ENCODE data around the gene NLGN4X.

Gene NLGN4X

DNA sequence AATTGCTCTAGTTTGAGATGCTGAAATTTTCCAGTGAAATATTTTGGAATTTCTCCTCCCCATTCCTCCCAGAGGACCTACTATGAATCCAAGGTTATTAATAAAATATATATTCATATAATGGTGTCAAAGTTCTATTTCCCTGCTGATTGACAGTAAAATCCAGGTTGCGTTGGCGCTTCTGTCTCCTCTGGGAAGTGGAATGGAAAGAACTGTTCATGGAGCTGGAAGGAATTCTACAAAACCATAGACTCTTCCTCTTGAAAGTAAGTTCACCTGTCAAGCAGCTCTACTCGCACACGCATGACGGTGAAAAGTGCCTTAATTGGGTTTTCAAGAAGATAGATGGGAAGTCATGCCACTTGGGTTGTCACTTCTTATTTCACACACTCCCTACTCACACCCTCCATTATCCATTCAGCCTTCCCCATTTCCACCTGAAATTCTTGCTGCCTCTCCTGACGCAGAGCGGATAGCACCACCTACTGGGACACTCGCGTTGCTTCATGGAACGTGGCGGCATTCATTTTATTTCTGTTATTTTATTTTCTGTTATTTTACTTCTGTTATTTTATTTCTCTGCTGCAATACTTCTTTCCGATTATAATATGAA, 351.6 kb downstream of the NLGN4X start:
- Histone ChIP-seq H3K27me3 (ENCODE audit: control insufficient read depth, insufficient read depth, low read length) (no peaks in the 10 kb centered on the region), H3K27ac (ENCODE audit: low read depth, low read length) (no peak overlapping the region), H3K4me3 (ENCODE audit: low read depth, low read length) (no peak overlapping the region), H3K36me3 (ENCODE audit: control insufficient read depth, insufficient read depth, low read length) (no peaks in the 10 kb centered on the region), H3K4me1 (ENCODE audit: control insufficient read depth, insufficient read depth, low read length) (peaks cover 25% of the 10 kb centered on the region), H3K9me3 (ENCODE audit: control insufficient read depth, insufficient read depth, low read length) (no peaks in the 10 kb centered on the region), H3K9ac (ENCODE audit: low read depth, low read length) (no peak overlapping the region)

DNA sequence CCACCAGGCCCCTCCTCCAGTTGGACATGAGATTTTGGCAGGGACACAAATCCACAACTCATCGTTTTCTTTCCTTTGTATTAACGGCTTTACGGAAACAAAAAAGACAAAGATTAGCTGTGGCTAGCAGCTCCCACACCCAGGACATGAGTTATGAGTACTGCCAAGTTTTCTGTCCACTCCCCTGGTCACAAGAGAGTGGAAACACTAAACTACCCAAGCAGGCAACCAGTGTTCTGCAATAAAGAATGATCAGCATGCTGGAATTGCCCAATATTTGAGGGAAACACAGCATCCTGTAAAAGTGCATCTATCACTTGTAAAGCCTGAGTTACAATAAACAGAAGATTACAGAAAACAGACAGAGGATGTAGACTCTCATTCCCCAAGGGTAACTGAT, 358.4 kb downstream of the NLGN4X start:
- H3K9ac ChIP-seq (ENCODE audit: low read depth, low read length) = no peak overlapping the region
- no peak overlapping the region for H3K4me3 ChIP-seq (ENCODE audit: low read depth, low read length)
- no peak overlapping the region for H3K27ac ChIP-seq (ENCODE audit: low read depth, low read length)
- no peaks in the 10 kb centered on the region for H3K36me3 ChIP-seq (ENCODE audit: control insufficient read depth, insufficient read depth, low read length)
- peaks cover 23% of the 10 kb centered on the region for H3K4me1 ChIP-seq (ENCODE audit: control insufficient read depth, insufficient read depth, low read length)
- H3K9me3 ChIP-seq (ENCODE audit: control insufficient read depth, insufficient read depth, low read length) = no peaks in the 10 kb centered on the region
- H3K27me3 ChIP-seq (ENCODE audit: control insufficient read depth, insufficient read depth, low read length) = no peaks in the 10 kb centered on the region

DNA sequence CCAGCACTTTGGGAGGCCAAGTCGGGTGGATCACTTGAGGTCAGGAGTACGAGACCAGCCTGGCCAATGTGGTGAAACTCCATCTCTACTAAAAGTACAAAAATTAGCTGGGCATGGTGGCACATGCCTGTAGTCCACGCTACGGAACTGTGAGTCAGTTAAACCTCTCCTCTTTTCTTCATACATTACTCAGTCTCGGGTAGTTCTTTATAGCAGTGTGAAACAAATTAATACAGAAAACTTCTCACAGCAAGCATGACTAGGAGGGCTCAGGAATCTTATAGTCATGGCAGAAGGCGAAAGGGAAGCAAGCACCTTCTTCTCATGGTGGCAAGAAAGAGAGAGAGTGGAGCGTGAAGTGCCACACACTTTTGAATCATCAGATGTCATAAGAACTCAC, 358.9 kb downstream of the NLGN4X start:
- Histone ChIP-seq H3K9ac (ENCODE audit: low read depth, low read length) (no peak overlapping the region), H3K27ac (ENCODE audit: low read depth, low read length) (no peak overlapping the region), H3K4me1 (ENCODE audit: control insufficient read depth, insufficient read depth, low read length) (peaks cover 23% of the 10 kb centered on the region), H3K4me3 (ENCODE audit: low read depth, low read length) (no peak overlapping the region), H3K36me3 (ENCODE audit: control insufficient read depth, insufficient read depth, low read length) (no peaks in the 10 kb centered on the region), H3K9me3 (ENCODE audit: control insufficient read depth, insufficient read depth, low read length) (no peaks in the 10 kb centered on the region), H3K27me3 (ENCODE audit: control insufficient read depth, insufficient read depth, low read length) (no peaks in the 10 kb centered on the region)

DNA sequence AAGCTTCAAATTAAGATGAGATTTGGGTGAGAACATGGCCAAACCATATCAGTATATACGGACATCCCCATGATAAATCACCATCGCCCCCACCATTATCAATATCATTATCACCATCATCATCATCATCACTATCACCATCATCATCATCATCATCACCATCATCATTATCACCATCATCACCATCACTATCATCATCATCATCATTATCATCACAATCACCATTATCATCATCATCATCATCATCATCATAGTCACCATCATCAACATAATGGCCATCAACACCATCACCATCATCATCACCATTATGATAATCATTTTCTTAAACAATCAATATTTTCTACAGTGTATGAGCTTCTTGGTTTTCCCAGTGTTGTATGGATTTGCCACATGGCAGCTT, 360.9 kb downstream of the NLGN4X start:
- Histone ChIP-seq H3K9me3 (ENCODE audit: control insufficient read depth, insufficient read depth, low read length) (no peaks in the 10 kb centered on the region), H3K4me3 (ENCODE audit: low read depth, low read length) (no peak overlapping the region), H3K36me3 (ENCODE audit: control insufficient read depth, insufficient read depth, low read length) (no peaks in the 10 kb centered on the region), H3K27ac (ENCODE audit: low read depth, low read length) (no peak overlapping the region), H3K4me1 (ENCODE audit: control insufficient read depth, insufficient read depth, low read length) (peaks cover 6% of the 10 kb centered on the region; the same call in 1 of the 2 replicates), H3K9ac (ENCODE audit: low read depth, low read length) (no peak overlapping the region), H3K27me3 (ENCODE audit: control insufficient read depth, insufficient read depth, low read length) (no peaks in the 10 kb centered on the region)

DNA sequence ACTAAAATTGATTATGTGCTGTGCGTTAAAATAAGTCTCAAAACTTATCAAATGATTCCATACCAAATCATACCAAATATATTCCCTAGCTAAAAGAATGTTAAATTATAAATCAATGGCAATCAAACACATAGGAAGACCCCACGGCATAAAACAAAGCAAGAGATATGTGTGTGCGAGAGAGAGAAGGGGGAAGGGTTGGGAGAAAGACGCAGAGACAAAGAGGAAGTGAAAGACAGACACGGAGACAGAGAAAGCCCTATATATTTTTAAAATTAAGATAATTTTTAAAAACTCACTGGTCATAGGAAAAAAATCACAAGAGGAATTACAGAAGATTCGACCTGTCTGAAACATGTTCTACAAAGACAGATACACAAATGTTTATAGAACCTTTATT, 371.4 kb downstream of the NLGN4X start:
- Histone ChIP-seq H3K27ac (ENCODE audit: low read depth, low read length) (no peak overlapping the region), H3K9ac (ENCODE audit: low read depth, low read length) (no peak overlapping the region), H3K36me3 (ENCODE audit: control insufficient read depth, insufficient read depth, low read length) (no peaks in the 10 kb centered on the region), H3K27me3 (ENCODE audit: control insufficient read depth, insufficient read depth, low read length) (no peaks in the 10 kb centered on the region), H3K4me3 (ENCODE audit: low read depth, low read length) (no peak overlapping the region), H3K9me3 (ENCODE audit: control insufficient read depth, insufficient read depth, low read length) (no peaks in the 10 kb centered on the region), H3K4me1 (ENCODE audit: control insufficient read depth, insufficient read depth, low read length) (peaks cover 13% of the 10 kb centered on the region)

DNA sequence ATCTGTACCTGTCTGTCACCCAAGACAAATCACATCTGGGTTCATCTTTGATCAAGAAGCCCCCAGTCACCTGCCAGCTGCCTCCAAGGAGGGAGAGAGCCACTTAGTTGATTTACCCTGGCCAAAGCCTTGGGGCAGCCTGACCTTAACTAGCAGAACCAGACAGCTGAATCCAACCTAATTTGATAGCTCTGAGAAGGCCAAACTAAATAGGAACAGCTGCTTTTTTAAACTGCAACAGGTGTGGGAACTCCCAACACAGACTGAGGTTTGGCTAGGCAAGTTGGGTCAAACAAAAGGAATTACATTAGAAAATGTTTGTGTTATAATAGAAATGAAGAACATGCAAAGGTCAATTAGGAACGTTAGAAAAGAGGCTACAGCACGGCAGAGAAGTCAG, 375.7 kb downstream of the NLGN4X start:
- Histone ChIP-seq H3K9me3 (ENCODE audit: control insufficient read depth, insufficient read depth, low read length) (no peaks in the 10 kb centered on the region), H3K9ac (ENCODE audit: low read depth, low read length) (no peak overlapping the region), H3K4me1 (ENCODE audit: control insufficient read depth, insufficient read depth, low read length) (peaks cover 13% of the 10 kb centered on the region), H3K4me3 (ENCODE audit: low read depth, low read length) (no peak overlapping the region), H3K36me3 (ENCODE audit: control insufficient read depth, insufficient read depth, low read length) (no peaks in the 10 kb centered on the region), H3K27me3 (ENCODE audit: control insufficient read depth, insufficient read depth, low read length) (no peaks in the 10 kb centered on the region), H3K27ac (ENCODE audit: low read depth, low read length) (no peak overlapping the region)

DNA sequence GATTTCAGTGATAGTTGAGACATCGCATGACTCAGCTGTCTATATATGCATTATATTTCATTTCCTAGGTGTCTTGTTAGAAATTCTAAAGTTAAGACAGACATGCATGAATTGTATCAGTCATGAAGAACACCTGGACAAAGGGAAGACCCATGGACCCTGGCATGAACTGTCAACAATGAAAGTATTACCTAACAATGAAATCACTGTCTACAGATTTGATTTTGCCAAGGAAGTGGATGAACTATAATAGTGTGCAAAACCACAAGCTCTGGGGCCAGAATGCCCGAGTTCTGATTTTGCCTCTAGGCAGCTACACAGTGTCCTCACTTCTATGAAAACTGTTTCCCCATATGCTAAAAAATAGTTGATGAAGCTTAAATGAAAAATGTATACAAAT, 386.1 kb downstream of the NLGN4X start:
- Histone ChIP-seq H3K4me1 (ENCODE audit: control insufficient read depth, insufficient read depth, low read length) (no peaks in the 10 kb centered on the region), H3K9ac (ENCODE audit: low read depth, low read length) (no peak overlapping the region), H3K27ac (ENCODE audit: low read depth, low read length) (no peak overlapping the region), H3K36me3 (ENCODE audit: control insufficient read depth, insufficient read depth, low read length) (no peaks in the 10 kb centered on the region), H3K4me3 (ENCODE audit: low read depth, low read length) (no peak overlapping the region), H3K9me3 (ENCODE audit: control insufficient read depth, insufficient read depth, low read length) (no peaks in the 10 kb centered on the region), H3K27me3 (ENCODE audit: control insufficient read depth, insufficient read depth, low read length) (no peaks in the 10 kb centered on the region)

All from HUES48 (cell line).